Calu3 (cell line): Measurements from ENCODE around the gene BLACAT1. TPM values are rescaled to one million over a fixed set of nuclear protein-coding genes. Genes with fewer than 3 reads are reported as not detected.
A peak's percentile ranks its signal among the peaks of the same experiment; 100 is the strongest.

Source experiments
- BruUV-seq: library from RNA; stranded (reverse); fragments of 400-500 nt; replicated peaks from 2 replicates; lab custom pipeline; 2021; lab: Mats Ljungman, UMichigan
- CTCF ChIA-PET: fragments of 300-600 bp; sonication (Branson Sonifier 250); formaldehyde crosslinking; loops from one replicate; lab custom pipeline; 2022; ENCODE audit warnings: antibody characterized with exemption; lab: Charles Lee
- DNase-seq: peaks from one replicate; pipeline ENCODE4 v3.0.0; 2022
- H3K27ac Mint-ChIP-seq: one replicate; pipeline ENCODE4 v1.8.0; 2022; ENCODE audit warnings: mixed read lengths; ENCODE audit not compliant: unreplicated experiment
- H3K27me3 Mint-ChIP-seq: one replicate; pipeline ENCODE4 v1.8.0; 2022; ENCODE audit warnings: mixed read lengths; ENCODE audit not compliant: unreplicated experiment
- H3K36me3 Mint-ChIP-seq: one replicate; pipeline ENCODE4 v1.8.0; 2022; ENCODE audit warnings: mild to moderate bottlenecking, moderate library complexity, mixed read lengths; ENCODE audit not compliant: insufficient read depth, unreplicated experiment
- H3K4me1 Mint-ChIP-seq: one replicate; pipeline ENCODE4 v1.8.0; 2022; ENCODE audit warnings: mild to moderate bottlenecking, low read depth, mixed read lengths; ENCODE audit not compliant: unreplicated experiment
- H3K4me3 Mint-ChIP-seq: one replicate; pipeline ENCODE4 v1.8.0; 2022; ENCODE audit warnings: mild to moderate bottlenecking, low read depth, moderate library complexity, mixed read lengths; ENCODE audit not compliant: unreplicated experiment
- H3K9me3 Mint-ChIP-seq: one replicate; pipeline ENCODE4 v1.8.0; 2022; ENCODE audit warnings: low read depth, mixed read lengths; ENCODE audit not compliant: unreplicated experiment
- CTCF ChIP-seq: fragments of 200-600 bp; IDR thresholded peaks from one replicate; pipeline ENCODE4 v1.8.0; 2022; ENCODE audit warnings: antibody characterized with exemption; ENCODE audit not compliant: unreplicated experiment
- intact Hi-C: fragments of 100-400 bp; cut with micrococcal nuclease; formaldehyde crosslinking; loops from one replicate; pipeline ENCODE4 v1.10.0; 2022; ENCODE audit not compliant: unreplicated experiment
- total RNA-seq: library from RNA; stranded (reverse); gene quantifications from 2 replicates; pipeline ENCODE4 v1.2.3, GENCODE V29; 2022

The BLACAT1 gene
- total RNA-seq, 1 experiment from 2014 or later = 14.2 TPM

- CTCF ChIA-PET = interaction anchor here (0.5 to 2.9 kb wide), 10 partner anchors 8 to 317 kb away, joined by 3 to 20 read pairs (median 4); partner anchors contain the start of gene CDK18
- no peak overlapping the region for H3K4me3 Mint-ChIP-seq
- no peak for TF ChIP-seq CTCF
- H3K27me3 Mint-ChIP-seq = peaks cover 76% of the 10 kb centered on the region
- H3K27ac Mint-ChIP-seq = no peak overlapping the region
- no peaks in the 10 kb centered on the region for H3K9me3 Mint-ChIP-seq
- H3K4me1 Mint-ChIP-seq = peaks cover 18% of the 10 kb centered on the region
- no peaks in the 10 kb centered on the region for H3K36me3 Mint-ChIP-seq
- DNase-seq = peak; percentile 62
- no TSS peak for BruUV-seq
- intact Hi-C loops = no loop called here
Measured at GRCh38 chr1:205493241-205494085, 37.6 kb upstream of the BLACAT1 start.

- Mint-ChIP-seq H3K27ac (no peak overlapping the region), H3K27me3 (peaks cover 76% of the 10 kb centered on the region), H3K36me3 (no peaks in the 10 kb centered on the region), H3K9me3 (no peaks in the 10 kb centered on the region), H3K4me1 (peaks cover 18% of the 10 kb centered on the region), H3K4me3 (no peak overlapping the region)
- intact Hi-C loops = no loop called here
- no TSS peak for BruUV-seq
- CTCF ChIA-PET = interaction anchor here (0.8 to 2.9 kb wide), 8 partner anchors 7 to 165 kb away, joined by 3 to 20 read pairs (median 6); no protein-coding TSS in a partner anchor
- TF ChIP-seq CTCF = no peak
- no peak for DNase-seq
Measured at GRCh38 chr1:205492774-205493173, 36.9 kb upstream of the BLACAT1 start.

GRCh38 chr1:205492201-205492667 is 36.4 kb upstream of the BLACAT1 start:
- CTCF ChIA-PET = interaction anchor here (0.6 to 2.9 kb wide), 3 partner anchors 32 to 95 kb away, joined by 5 to 20 read pairs (median 7); no protein-coding TSS in a partner anchor
- intact Hi-C loops = no loop called here
- H3K9me3 Mint-ChIP-seq = no peaks in the 10 kb centered on the region
- no peak for DNase-seq
- peaks cover 74% of the 10 kb centered on the region for H3K27me3 Mint-ChIP-seq
- H3K27ac Mint-ChIP-seq = no peak overlapping the region
- no TSS peak for BruUV-seq
- H3K4me1 Mint-ChIP-seq = peaks cover 18% of the 10 kb centered on the region
- TF ChIP-seq CTCF = no peak
- no peak overlapping the region for H3K4me3 Mint-ChIP-seq
- no peaks in the 10 kb centered on the region for H3K36me3 Mint-ChIP-seq

- no TSS peak for BruUV-seq
- Mint-ChIP-seq H3K27ac (no peak overlapping the region), H3K9me3 (no peaks in the 10 kb centered on the region), H3K36me3 (no peaks in the 10 kb centered on the region), H3K4me1 (peaks cover 18% of the 10 kb centered on the region), H3K4me3 (no peak overlapping the region), H3K27me3 (peaks cover 69% of the 10 kb centered on the region)
- TF ChIP-seq CTCF = no peak
- intact Hi-C loops = no loop called here
- CTCF ChIA-PET = interaction anchor here (0.6 to 2.9 kb wide), 3 partner anchors 13 to 44 kb away, joined by 4 to 20 read pairs (median 5); partner anchors contain the start of gene CDK18
- DNase-seq = no peak
Measured at GRCh38 chr1:205491794-205492193, 35.9 kb upstream of the BLACAT1 start.
